VCaP (cell line): ENCODE data around the gene SPRR1A.

Experiments used
- H3K27ac ChIP-seq: fragments of 450-650 bp; 2 replicates; pipeline ENCODE4 v1.5.1; 2017
- TF ChIP-seq, protein P1 (sequence below): fragments of 450-650 bp; conservative IDR thresholded peaks from 2 replicates; pipeline ENCODE4 v1.5.1; 2017; ENCODE audit warnings: mild to moderate bottlenecking, moderate library complexity

Gene SPRR1A

DNA sequence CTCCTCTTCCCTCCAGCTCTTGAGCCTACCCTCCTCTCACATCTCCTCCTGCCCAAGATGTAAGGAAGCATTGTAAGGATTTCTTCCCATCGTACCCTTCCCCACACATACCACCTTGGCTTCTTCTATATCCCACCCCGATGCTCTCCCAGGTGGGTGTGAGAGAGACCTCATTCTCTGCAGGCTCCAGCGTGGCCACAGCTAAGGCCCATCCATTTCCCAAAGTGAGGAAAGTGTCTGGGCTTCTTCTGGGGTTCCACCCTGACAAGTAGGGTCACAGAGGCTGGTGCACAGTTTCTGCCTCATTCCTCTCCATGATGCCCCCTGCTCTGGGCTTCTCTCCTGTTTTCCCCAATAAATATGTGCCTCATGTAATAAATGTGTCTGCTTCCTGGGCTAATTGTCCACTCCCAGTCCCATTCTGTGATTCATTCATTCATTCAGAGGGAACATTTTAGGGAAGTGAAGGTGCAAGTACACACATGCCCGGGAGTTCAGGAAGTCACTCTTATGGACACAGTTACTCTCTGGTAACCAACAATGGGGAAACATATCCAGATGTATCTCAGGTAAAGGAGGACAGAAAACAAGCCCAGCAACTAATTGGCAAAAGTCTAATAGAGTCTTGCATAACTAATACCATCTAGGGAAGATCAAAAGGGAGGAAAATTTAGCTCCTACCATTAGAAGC lies 11.5 kb upstream of the SPRR1A start:
- TF ChIP-seq, protein P1, sequence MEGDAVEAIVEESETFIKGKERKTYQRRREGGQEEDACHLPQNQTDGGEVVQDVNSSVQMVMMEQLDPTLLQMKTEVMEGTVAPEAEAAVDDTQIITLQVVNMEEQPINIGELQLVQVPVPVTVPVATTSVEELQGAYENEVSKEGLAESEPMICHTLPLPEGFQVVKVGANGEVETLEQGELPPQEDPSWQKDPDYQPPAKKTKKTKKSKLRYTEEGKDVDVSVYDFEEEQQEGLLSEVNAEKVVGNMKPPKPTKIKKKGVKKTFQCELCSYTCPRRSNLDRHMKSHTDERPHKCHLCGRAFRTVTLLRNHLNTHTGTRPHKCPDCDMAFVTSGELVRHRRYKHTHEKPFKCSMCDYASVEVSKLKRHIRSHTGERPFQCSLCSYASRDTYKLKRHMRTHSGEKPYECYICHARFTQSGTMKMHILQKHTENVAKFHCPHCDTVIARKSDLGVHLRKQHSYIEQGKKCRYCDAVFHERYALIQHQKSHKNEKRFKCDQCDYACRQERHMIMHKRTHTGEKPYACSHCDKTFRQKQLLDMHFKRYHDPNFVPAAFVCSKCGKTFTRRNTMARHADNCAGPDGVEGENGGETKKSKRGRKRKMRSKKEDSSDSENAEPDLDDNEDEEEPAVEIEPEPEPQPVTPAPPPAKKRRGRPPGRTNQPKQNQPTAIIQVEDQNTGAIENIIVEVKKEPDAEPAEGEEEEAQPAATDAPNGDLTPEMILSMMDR = no peak
- H3K27ac ChIP-seq = no peak overlapping the region

DNA sequence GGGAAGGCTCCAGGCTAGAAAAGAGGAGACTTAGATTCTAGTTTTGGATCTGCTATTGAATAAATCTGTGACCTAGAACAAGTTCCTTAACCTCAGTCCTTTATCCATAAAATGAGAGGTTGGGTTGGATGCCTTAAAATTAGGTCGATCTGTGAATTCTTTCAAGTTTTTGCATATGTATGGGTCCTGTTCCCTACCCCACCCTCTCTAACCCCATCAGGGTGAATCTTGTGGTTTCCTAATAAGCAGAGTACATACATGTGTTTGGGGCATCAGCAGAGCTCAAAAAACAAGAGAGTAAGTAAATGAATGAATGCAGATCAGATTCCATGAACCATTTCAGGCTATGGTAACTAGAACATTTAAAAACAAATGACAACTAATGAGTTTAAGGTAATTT lies 7.2 kb upstream of the SPRR1A start:
- H3K27ac ChIP-seq = no peak overlapping the region
- TF ChIP-seq, protein P1 = no peak

DNA sequence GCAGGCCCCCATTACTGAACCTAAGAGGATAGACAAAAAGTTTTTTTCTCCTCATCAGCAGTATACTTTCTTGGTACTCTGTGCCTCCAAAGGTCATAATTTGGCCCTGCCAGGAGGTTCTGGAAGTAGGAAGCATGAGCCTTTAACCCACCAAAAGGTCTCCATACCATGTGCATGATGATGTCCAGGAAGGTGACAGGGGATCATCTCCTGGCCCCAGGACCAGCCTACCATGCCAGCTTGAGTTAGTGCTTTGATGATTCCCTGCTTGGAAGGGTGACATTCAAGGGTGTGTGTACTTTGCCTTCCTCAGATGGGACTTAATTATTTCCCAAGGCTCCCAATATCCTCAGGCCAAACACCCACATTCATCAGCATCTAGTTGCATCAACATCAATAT lies 6.3 kb upstream of the SPRR1A start:
- TF ChIP-seq, protein P1 = no peak
- H3K27ac ChIP-seq = no peak overlapping the region

DNA sequence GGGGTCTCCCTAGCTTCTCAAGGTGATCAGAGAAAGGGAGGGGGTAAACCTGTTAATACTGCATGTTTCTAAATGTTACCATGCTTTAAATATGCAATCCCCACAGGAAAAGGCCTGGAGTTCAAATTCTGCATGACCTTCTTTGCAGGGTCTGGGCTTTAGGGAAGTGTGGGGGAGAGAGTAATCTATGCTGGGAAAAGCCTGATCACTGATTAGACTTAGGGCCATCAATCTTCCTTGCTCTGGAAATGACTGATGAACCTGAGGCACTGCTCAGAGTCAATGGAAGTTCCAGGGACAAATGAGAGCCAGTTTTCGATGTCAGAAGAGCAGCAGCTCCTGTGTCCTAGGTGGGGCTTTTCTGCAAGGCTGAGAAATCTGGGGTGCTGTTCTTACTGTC lies 3.2 kb upstream of the SPRR1A start:
- no peak overlapping the region for H3K27ac ChIP-seq
- TF ChIP-seq, protein P1 = no peak

DNA sequence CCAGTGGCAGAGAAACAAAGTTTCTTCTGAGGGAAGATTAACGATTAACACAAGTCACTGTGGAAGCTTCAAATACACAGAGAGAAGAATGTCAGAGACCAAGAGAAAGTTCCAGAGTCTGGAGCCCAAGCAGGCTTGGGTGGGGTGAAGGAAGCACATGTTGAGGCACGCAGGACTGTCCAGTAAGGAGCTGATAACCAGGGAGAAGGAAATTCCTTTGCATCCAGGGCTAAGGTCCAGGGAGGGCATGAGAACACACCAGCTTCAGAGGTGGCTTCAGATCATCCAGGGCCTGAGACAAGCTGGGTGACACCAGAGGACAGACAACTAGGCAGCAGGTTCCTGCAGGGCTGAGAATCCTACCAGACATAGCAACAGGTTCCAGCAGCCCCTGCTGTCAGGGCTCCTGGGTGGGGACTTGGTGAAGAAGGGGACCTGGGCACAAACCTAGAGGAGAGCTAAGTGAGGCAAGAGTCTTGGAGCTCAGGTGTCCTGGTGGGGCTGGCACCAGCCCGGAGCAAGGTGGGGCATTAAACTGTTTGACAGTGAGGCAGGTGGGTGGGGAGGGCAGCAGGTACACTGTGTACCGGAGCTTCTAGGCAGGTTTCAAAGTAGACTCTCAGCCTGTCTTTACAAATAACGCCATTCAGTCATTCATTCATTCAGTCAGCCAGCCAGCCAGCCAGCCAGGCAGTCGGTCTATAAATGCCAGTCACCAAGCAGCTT lies 2.6 kb upstream of the SPRR1A start:
- H3K27ac ChIP-seq = no peak overlapping the region
- TF ChIP-seq, protein P1 = no peak

DNA sequence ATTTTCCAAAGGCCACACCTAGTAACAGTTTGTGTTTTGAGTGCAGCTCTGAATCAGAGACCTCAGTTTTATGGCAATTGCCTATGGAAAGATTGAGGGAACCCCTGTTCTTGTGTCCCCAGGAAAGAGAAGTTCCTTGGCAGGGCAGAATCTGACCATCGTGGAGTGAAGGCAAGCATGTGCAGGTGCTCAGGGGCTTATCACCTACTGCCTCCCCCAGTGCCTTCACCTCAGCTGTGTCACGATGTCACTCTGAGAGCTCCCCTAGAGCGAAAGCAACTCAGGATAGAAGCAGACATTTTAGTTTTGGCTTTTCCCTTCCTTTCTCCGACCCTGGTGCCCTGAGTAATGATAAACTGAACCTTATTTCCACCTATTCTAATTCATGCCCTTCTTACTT lies 1.8 kb upstream of the SPRR1A start:
- TF ChIP-seq, protein P1 = no peak
- no peak overlapping the region for H3K27ac ChIP-seq

DNA sequence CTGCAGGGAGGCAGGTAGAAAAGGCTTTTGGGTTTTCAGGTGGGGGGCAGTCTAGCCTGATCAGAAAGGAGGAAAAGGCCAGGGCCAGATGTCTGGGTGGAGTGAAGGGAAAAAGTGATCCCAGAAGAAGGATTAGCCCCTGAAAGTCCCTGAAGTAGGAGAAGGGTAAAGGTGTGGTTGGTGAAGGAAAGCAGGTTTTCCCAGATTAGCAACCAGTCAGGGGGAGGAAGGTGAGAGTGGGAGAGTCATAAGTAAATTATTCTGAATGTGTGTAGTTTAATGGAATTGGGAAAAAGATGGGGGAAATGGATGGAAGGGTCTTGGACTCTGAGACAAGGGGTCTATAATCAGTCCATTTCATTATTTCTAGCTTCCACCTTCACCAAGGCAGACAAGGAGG lies 647 bp upstream of the SPRR1A start:
- TF ChIP-seq, protein P1 = no peak
- no peak overlapping the region for H3K27ac ChIP-seq
